ENCODE measurements around the gene KCNMA1.

Gene KCNMA1

DNA sequence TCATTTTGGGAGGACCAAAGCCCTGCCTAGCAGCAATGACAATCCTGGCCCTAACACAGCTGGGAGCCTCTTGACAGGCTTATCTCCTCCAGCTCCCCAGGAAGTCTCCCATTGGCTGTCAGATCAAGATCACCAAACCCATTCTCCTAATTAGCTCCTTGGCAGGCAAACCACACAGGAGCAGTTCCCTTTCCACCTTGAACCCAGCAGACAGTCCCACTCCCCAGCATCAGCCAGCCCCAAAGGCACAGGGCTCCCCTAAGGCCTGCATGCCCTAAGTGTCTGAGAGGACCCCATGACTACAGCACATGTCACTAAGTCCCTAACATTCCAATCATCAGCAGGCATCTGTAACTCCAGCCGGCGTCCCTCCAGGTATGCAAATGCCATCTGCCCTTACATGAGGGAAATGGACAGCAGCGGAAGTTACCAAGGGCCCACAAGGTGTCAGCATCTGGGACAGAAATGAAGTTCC lies 348.5 kb downstream of the KCNMA1 start:
- DNase-seq = no peak

DNA sequence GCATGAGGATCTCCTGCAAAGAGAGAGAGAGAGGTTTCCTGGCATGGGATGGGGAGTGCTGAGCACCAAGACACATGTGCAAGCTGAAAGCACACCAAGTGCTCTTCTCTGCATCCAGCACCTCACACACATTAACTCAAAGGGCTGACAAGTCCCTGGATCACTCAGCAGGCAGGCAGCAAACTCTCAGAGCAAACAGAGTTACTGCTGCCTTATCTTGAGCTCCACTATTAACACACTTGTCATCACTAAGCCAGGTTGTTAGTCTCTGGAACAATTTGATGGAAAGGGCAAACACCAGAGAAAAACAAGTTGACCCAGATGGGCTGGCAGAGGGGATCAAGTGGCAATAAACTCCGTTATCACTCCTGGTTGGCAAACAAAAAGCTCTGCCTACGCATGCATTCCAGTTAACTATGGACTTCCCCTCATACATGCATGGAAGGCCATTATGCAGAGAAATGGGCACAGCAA lies 349.9 kb downstream of the KCNMA1 start:
- no peak for DNase-seq

DNA sequence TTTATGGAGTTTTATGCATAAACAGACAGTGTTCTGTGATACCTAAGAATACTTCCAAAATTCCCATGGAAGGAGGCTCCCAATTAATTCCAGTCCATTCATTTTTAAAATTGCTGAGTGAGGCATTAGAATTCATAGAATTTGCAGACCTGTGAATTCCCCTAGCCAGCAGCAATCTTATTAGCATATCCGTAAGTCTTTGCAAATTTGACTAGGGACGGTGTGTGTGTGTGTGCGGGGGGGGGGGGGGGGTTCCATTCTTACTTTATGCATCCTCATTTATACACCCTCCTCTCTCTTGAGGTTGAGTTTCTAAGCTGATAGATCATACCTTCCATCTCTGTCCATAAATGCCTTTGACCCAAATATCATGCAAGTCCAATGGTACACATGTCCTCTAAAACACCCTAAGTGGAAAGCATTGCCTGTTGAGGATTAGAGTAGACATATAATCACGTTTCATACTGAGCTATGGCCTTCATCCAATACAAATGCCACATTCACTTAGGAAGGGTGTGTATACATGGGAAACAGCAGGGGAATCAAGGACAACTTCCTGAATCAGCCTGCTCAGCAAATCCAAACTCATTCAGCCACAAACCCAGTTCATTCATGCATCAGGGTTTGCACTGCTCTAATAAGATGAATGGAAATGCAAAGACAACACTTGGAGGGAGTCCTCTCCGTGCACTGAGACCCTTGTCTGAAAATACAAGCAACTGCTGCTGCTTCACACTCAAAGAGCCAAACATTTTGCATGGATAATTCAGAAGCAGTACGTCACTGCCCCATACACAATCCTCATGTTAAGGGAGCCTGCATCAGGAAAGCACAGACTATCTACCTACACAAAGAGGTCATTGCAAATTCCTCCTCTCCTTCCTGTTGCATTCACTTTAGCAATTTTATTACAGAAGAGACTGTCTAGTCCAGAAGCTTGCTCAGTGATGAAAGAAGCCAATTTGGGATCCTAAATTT lies 350.8 kb downstream of the KCNMA1 start:
- no peak for DNase-seq

DNA sequence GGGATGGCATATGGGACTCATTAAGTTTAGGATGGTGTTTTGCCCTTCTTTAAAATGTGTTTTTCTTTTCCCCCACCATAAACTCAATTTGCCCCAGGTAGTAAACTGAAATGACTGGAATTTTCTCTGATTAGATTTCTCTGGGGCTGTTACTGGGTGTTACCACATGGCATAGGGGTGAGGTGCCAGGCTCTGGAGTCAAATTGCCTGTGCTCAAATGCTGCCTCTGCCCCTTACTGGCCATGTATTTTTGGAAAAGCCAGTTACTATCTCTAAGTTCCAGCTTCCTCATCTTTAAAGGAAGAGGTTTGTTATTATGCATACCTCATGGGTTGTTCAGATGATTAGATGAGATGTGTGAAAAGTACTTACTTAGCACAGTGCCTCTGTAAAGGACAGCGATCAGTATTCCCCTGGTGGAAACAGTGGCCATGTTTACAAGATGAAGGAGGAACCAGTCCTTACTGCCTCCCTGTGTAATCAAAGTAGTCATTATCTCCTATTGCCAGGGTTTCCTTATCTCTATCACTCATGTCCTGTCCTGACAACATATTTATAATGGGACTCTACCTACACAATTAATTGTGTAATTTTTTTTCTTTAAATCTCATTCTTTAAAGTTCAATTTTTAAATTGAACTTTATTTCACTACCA lies 352.0 kb downstream of the KCNMA1 start:
- DNase-seq = no peak

DNA sequence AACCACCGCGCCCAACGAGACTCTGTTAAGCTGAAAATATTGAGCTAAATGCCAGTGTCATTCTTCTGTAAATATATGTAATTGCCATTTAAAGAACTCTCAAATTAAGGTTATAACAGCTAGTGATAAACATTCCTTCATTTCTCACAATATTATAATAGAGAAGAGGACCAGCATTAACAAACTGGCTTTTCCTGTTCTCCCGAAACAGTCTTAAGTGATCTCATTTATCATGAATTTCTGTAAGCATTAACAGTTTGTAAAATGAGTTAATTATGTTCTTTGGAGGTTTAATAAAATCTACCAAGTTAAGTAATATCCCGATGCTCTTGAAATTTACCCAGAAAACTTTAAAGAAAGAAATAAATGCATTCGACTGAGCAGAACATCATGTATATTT lies 352.8 kb downstream of the KCNMA1 start:
- no peak for DNase-seq

DNA sequence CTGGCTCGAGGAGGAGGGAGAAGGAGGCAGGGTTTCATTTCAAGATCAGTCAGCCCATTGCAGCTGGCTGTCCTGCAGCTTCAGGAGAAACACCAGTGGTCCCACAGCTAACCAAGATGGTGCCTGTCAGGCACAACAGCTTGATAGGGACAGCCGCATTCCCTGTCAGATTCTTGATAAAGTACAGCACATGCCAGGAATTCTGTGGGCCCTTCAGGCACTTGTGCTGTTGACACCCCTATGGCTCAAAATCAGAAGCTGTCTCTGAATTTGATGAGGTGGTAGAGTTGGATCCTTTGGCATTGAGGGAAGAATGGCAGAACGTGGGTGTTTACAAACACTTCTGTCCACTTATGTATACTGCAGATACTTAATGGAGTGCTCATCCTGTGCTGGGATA lies 354.3 kb downstream of the KCNMA1 start:
- no peak for DNase-seq

DNA sequence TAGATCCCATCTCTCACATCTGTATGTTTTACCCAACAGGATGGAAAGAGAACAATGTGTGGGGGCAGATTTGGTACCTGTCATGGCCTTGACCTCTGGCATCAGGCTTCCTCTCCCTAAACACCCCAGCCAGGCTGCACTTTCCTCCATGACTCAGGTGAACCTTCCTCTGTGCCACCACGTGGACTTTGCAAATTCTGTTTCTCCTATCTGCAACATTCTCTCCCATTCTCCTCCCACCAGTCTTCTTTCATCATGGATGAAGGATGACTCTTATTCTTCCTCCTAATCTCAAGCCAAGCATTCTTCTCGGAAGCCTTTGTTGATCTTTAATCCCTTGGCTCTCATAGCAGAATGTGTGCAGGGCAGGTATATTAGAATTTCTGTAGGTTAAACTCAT lies 355.4 kb downstream of the KCNMA1 start:
- DNase-seq = no peak

DNA sequence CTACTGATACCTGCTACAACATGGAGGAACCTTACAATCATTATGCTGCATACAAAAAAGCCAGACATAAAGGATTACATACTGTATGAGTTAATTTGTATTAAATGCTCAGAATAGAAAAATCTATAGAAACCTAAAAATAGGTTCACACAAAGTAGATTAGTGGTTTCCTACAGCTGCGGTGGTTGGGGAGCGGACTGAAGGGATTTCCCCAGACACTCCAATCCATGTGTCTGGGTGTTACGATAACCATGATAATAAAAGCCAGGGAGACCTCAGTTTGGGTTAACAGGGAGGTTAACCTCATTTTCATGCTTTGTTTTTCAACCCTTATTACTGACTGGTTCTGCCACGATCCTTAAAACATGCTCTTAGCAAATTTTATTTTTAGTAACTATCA lies 355.9 kb downstream of the KCNMA1 start:
- no peak for DNase-seq

DNA sequence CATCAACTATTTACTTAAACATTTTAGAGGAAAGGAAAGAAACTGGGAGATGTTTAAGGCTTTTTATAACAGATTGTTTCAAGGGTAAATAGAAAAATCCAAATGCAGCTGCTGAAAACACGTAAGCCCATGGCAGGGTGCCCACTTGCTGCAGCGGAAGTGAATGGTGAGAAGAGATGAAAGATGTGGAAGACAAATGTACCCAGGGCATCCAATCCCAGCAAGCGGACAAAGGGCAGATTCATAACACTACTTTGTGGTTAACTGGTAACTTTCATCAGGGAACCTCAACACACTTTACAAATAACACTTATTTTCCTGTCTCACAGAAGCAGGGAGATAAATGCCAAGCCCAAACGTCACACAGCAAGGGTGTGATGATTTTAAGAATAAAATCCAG lies 358.4 kb downstream of the KCNMA1 start:
- DNase-seq = no peak

DNA sequence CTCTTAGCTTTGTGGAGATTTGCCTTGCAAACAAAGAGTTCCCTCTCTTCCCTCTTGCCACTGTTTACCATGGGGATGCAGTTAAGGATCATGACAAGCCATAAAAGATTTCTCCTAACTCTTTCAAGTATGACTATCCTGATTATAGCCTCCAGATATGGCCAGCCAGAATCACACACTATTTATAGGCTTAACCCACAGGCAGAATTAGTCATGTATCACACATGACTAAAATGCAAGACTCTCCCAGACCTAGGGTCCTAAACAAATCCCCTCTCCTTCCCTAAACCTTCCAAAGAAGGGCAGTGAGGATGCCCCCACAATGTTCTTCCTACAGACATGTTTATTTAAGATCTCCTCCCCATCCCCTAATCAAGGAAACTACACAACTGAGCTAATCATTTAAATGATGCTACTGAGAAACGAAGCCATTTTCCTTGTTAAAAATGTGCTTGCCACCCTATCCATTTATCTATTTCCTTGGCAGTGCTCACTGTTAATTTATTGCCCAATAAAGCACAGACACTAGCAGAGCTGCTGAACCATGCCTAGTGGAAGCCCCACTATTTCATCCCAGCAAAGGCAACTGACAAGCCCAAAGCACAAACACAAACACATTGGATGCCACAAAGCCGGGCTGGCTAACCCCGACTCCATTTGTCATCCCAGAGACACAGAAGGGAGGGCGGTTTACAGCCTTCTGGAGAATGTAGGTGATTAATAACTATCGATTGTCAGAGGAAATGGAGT lies 363.4 kb downstream of the KCNMA1 start:
- no peak for DNase-seq

DNA sequence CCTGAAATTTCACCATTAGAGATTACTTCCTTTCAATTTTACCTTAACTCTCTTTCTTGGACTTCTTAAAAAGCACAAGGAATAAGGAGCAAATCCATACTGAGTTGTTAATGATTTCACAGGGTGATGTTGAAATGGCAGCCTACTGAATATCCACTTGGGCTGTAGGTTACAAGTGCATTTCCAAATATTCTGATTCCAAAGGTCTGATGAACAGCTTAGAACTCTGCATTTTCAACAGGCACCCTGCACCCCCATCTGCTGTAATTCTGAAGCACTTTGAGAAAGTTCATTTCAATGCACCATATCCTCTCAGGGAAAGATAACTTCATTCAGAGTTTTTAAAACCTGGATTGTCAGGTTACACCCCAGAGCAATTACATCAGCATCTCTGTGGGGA lies 368.4 kb downstream of the KCNMA1 start:
- no peak for DNase-seq

DNA sequence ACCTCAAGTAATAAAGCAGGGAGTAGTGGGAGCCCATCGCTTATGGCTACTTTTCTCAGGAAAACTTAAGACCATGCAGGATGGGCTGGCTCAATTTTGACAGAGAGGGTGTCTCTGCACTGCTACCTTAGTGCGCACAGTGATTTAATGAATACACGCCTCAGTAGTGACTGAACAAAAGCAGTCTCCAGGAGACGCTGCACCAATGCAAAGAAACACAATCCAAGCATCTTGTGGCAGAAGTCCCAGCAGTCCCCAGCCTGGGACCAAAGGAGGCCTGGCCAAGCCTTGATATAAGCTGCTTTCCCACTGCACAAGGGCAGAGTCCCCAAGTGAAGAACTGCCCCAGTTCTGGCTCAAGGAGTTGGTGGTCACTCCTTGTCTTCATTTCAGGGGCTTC lies 368.9 kb downstream of the KCNMA1 start:
- no peak for DNase-seq

DNA sequence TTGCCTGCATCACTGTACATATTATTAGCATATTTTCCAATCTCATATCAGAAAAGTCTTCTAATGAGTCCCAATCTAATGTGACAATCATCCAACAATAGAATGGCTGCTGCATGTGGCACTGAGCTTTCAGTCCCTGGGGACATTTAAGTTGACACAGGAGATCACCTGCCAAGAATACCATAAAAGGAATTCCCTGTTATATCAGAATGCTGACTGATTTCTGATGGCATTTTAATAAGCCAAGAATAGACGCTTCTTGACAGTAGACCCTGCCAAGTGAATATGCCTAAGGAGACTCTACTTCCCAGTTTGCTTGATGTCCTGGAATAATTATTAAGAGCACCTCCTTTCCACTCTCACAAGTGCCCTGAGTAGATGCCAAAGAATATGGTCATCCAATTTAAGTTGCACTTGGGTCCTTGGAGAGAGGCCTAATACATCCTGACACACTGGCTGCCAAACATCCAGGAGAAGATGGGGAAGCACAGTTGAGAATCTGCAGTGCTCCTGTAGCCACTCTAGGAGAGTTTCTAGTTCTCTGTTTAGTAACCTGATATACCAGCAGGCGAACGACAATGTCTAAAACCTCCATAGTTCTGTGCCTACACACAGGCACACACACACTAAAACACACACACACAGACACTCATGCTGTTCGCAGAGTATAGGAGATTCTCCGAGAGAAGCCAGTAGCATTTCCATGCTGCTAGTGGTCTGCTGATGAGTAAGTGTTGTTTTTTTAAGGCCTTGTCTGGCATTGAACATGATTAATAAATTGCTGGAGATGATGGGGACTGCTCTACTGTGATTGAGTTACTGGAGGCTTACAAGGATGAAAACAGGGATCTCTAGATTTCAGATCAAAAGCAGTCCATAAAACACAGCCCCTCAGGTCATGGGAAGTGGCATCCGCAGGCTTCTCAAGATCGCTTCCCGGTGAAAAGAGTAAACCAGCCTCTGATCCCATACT lies 369.6 kb downstream of the KCNMA1 start:
- no peak for DNase-seq

DNA sequence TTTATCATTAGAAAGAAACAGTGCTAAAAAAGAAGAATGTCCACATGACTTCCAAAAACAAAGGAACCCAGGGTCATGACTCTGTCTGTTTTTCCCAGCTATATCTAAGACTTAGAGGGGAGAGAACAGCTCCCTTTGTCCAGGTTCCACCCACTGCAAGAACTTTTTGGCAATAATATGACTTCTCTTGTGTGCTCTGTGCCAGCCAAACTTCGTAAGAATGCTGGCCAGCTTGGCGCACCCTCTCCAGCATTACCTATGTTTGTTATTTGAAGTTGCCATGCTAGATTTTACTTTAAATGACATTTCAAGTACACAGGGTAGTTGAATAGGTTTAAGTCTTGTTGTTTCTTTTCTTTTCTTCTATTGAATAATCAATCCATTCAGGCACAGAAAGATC lies 371.4 kb downstream of the KCNMA1 start:
- DNase-seq = no peak

DNA sequence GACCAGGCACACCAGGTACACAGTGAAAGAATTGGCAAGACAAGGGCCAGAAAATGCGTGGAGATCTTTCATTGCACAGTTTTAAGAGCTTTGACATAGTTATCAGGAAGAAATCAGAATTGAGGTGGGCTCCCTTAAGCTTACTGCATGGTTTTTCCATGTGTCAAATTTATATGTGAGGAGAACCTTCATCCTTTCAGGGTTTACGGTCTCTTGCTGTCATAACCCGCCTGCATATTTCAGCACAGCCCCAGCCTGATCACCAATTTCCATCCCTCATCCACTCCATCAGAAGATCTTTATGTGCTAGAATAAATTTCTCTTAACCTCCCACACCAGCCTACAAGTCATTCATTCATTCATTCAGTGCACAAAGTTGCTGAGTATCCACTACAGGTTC lies 373.1 kb downstream of the KCNMA1 start:
- DNase-seq = no peak

DNA sequence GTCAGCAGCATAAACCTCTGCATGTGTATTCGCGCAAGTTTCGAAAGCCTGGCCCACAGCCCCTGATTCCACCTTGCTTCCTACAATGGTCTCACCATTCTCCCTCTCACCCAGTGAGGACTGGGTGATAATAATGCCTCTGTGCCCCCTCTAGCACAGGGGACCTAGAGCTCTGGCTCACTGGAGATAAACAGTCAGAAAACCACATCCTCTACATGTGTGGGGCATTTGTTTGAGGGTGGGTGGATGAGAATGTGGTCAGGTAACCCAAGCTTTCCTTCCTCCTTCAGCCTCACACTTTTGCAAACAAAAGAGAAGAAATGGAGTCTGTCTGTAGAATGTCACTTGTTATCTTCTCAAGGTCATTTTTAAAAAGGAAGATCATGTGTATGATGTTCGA lies 373.5 kb downstream of the KCNMA1 start:
- DNase-seq = no peak

DNA sequence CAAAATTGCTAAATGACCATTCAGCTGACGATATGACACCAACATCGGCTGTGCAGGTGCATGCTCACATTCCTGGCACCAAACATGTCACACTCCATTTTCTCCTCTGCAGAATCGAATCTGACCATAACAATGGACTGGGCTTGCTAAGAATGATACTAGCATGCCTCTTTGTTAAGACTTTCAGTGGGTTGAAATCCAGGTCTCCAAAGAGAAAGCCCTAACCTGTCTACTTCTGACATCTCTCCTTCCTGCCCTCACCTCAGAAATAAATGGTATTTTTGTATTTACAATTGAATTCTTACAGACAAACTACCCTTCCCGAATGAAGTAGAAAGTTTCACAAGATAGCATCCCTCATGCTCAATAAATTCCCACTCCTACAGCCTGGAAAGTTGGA lies 373.9 kb downstream of the KCNMA1 start:
- DNase-seq = no peak

DNA sequence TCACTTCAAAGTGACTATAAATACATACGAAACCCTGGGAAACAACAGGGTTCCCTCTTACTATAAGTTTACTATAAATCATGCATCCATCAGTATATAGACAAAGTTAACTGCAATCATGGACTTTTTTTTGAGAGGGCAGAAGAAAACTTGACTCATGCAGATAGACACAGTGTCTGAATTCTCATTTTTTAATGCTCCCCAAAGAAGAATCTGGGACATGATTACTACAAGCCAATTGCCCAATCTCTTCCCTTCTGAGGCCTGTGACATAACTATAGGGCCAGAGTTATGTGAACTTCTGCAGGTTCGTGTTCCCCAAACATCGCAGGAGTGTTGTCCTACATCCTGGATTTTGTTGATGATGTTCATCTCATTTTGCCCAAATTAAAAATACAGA lies 376.5 kb downstream of the KCNMA1 start:
- DNase-seq = peak; percentile 47

DNA sequence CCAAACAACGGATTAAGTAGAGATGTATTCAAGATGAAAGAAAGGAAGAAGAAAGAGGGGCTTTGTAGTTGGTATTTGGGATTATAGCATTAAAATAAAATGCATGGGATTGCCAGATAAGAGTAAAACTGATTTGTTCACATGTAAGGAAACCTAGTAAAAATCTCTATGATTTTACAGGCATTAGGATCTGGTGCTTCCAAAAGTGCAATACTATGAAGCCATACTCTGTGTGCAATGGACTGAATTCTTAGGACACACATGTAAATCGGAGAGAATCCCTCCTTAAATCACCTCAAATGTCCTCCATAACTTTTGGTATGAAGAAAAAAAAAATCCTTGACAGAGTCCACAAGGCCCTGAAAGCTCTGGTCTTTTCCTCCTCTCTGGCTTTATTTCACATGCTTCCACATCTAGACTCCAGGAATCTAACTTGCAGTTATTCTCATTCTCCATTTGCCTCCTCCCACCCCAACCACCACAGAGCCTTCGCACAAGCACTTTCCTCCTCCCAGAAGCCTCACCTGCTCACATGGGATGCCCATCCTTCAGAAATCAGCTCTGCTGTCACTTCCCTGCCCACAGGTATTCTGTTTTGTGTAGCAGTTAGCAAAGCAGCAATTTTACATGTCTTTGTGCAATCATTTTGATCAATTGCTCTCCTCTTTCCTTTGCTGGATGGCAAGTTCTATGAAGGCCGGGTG lies 378.3 kb downstream of the KCNMA1 start:
- DNase-seq = no peak

DNA sequence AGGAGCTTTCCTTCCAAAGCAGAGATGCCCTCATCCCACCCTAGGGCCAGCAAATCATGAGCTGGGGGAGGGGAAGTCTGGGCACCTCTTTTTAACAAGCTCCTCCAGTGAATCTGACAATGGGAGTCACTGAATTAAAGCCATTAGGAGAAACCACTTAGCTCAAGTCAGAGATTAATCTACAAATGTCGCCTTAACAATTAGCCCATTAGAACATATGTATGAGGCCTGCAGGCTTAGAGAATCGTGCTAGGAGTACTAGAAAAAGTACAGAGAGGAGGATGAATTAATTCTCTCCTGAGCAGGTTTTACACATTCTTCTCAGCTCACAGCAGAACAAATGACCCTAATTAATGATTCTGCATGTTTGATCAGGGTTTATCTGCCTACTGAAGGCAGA lies 381.3 kb downstream of the KCNMA1 start:
- no peak for DNase-seq

DNA sequence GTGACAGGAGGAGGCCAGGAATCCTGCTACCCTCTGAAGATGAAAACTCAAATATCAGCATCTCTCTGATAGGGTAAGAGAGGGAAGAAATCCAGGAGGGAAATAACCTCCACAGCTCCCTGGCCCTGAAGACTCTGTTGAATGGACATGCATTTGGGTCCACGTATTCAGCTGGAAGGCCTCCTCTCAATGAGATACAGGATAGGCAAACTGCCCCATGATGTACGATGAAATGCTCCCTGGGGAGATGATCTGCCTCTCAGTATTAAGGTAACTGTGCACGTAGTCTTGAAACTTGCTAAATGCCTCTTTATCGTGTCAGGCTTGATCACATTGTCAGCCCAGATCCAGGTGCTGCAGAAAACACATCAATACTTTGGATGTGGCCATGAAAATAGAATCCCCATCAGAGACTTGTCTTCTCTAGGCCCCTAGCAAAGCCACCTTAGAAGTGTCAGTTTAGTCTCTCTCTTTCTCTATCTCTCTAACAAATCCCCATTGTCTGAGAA lies 384.0 kb downstream of the KCNMA1 start:
- no peak for DNase-seq
